ENCODE measurements around the gene KCNIP4.

KCNIP4 gene

GRCh38 chr4:21155367-21155766, 793.2 kb downstream of the KCNIP4 start:
- no peak for DNase-seq (ENCODE audit: low read depth)
- TF ChIP-seq, protein P1, sequence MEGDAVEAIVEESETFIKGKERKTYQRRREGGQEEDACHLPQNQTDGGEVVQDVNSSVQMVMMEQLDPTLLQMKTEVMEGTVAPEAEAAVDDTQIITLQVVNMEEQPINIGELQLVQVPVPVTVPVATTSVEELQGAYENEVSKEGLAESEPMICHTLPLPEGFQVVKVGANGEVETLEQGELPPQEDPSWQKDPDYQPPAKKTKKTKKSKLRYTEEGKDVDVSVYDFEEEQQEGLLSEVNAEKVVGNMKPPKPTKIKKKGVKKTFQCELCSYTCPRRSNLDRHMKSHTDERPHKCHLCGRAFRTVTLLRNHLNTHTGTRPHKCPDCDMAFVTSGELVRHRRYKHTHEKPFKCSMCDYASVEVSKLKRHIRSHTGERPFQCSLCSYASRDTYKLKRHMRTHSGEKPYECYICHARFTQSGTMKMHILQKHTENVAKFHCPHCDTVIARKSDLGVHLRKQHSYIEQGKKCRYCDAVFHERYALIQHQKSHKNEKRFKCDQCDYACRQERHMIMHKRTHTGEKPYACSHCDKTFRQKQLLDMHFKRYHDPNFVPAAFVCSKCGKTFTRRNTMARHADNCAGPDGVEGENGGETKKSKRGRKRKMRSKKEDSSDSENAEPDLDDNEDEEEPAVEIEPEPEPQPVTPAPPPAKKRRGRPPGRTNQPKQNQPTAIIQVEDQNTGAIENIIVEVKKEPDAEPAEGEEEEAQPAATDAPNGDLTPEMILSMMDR (conservative IDR thresholded peaks at IDR 0.05; ENCODE audit: low read depth, low read length): no peak
- no peak overlapping the region for H3K4me3 ChIP-seq (ENCODE audit: low read length)

DNA sequence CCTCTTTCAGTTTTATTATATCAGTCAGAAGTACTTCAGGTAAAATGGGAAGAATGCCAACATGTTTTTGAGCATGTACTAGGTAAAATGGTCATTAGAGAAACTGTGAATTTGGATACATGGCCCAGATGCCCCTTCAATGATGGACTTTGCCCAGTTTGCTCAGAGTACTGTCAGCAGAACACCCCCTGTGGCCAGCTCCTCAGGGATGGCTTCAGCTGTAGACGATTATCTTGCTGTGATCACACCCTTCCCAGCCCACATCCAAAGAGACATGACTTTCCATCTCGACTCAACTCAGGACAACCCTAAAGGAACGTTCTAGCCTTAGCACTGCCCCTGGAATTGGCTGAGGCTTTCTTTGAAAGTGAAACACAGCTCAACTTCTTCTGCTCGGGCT, 809.2 kb downstream of the KCNIP4 start:
- DNase-seq (ENCODE audit: low read depth): no peak
- TF ChIP-seq, protein P1 (conservative IDR thresholded peaks at IDR 0.05; ENCODE audit: low read depth, low read length): no peak
- no peak overlapping the region for H3K4me3 ChIP-seq (ENCODE audit: low read length)

DNA sequence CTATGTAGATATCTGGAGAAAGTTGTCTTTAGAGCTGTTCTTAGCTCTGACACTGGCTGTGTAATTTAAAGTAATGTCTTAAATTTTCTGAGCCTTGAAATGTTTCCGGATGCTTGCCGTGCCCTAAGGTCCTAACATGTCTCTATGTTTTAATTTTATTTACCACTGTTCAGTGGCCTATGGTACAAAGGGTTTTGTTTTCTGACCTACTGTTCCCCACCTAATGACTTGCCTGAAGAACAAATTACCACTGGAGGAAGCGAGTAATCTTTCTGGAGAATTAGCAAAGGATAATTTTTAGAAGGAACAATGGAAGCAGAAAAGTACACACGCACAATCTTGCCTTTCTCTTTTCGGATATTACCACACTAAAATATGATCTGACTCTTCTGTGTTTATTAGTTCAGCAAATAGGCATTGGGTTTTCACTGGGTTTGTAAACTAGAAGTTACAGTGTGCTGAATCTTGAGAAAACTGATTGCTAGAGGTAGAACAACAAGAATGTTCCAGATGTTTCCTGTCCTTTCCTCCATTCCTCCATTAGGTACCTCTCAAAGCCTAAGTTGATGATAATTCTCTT, 812.4 kb downstream of the KCNIP4 start:
- no peak overlapping the region for H3K4me3 ChIP-seq (ENCODE audit: low read length)
- DNase-seq (ENCODE audit: low read depth): no peak
- TF ChIP-seq, protein P1 (conservative IDR thresholded peaks at IDR 0.05; ENCODE audit: low read depth, low read length): no peak

DNA sequence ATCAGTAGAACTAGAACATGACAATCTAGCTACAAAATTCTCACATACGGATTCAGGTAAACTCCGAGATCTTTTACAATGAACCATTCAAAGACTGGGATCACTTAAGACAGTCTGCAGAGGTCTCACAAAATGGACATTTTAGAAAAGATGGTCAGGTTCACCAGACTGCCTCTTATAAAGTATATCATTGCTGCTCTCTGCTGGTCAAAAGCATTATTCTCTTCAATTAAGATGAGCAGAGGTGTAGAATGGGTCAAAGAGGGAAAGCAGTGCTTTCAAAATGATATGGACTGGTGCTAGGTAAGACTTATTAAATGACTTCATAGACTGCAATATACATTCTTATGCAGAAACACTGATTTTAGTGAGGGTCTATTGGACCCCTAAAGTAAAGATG, 813.6 kb downstream of the KCNIP4 start:
- H3K4me3 ChIP-seq (ENCODE audit: low read length): no peak overlapping the region
- no peak for DNase-seq (ENCODE audit: low read depth)
- TF ChIP-seq, protein P1 (conservative IDR thresholded peaks at IDR 0.05; ENCODE audit: low read depth, low read length): peak; percentile 49

DNA sequence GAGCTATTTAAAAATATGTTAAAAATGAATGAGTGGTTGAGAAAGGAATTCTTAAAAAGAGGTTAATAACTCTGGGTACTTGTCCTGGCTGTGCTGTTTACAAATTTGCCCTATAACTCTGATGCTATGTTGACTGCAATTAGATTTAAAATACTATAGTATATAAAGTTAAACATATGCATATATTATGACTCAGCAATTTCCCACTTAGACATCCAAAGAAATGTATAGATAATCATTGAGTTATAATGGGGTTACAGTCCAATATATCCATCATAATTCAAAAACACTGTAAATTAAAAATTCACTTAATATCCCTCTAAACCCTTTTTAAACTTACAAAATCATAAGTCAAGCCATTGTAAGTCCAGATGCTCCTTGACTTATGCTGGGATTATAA, 818.0 kb downstream of the KCNIP4 start:
- no peak for DNase-seq (ENCODE audit: low read depth)
- TF ChIP-seq, protein P1 (conservative IDR thresholded peaks at IDR 0.05; ENCODE audit: low read depth, low read length): no peak
- no peak overlapping the region for H3K4me3 ChIP-seq (ENCODE audit: low read length)

DNA sequence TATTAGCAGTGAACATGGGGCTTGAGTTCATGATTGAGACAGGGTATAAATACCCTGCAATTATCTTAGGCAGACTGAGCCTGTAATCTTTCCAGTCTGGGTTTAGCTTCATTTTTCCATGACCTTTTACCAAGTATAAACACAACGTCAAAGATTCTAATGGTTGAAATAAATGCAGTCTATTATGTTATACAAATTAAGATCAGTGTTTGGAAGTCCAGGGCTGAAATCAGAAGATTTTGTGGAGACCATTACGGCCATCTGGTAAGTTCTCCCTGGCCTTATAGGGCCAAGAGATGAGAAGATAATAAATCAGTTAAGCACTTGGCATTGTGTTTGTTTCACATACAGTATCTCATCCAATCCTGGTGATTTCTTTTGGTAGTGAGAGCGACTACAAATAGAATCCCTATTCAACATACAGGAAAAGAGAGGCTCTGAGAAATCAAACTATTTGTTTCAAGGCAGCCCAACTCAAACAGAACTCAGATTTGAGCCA, 822.5 kb downstream of the KCNIP4 start:
- TF ChIP-seq, protein P1 (conservative IDR thresholded peaks at IDR 0.05; ENCODE audit: low read depth, low read length): no peak
- DNase-seq (ENCODE audit: low read depth): no peak
- no peak overlapping the region for H3K4me3 ChIP-seq (ENCODE audit: low read length)

DNA sequence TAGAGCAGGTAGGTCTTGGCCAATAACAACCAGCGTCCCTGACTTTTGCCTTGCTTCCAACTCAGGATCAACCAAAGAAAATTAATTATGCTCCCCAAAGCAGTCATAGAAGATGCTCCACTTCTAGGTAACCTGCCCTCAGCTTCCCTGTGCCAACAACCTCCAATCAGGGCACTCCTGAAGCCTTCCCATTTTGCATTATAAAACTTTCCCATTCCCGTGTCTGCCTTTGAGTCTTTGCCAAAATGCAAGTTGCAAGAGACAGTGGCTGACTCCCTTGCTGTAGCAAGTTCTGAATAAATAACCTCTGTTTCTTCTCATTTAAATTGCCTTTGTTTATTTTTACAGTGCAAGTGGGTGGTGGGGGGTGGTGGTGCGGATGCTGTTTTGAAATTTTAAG, 830.3 kb downstream of the KCNIP4 start:
- no peak for DNase-seq (ENCODE audit: low read depth)
- no peak overlapping the region for H3K4me3 ChIP-seq (ENCODE audit: low read length)
- TF ChIP-seq, protein P1 (conservative IDR thresholded peaks at IDR 0.05; ENCODE audit: low read depth, low read length): no peak

Data from retinal pigment epithelial cell (primary cell).